Measurements from ENCODE around the gene IL17RD. TPM values are rescaled to one million over a fixed set of nuclear protein-coding genes. Genes with fewer than 3 reads are reported as not detected.

The IL17RD gene
- total RNA-seq, result 30.4 and 37.9 TPM in 2 replicates
- long read RNA-seq, full-length matches to known transcripts, result 11 of 25 reads
- long read RNA-seq, partial matches to known transcripts, result 6 of 25 reads
- long read RNA-seq, other reads (novel, unspliced or antisense), result 8 of 25 reads

DNA sequence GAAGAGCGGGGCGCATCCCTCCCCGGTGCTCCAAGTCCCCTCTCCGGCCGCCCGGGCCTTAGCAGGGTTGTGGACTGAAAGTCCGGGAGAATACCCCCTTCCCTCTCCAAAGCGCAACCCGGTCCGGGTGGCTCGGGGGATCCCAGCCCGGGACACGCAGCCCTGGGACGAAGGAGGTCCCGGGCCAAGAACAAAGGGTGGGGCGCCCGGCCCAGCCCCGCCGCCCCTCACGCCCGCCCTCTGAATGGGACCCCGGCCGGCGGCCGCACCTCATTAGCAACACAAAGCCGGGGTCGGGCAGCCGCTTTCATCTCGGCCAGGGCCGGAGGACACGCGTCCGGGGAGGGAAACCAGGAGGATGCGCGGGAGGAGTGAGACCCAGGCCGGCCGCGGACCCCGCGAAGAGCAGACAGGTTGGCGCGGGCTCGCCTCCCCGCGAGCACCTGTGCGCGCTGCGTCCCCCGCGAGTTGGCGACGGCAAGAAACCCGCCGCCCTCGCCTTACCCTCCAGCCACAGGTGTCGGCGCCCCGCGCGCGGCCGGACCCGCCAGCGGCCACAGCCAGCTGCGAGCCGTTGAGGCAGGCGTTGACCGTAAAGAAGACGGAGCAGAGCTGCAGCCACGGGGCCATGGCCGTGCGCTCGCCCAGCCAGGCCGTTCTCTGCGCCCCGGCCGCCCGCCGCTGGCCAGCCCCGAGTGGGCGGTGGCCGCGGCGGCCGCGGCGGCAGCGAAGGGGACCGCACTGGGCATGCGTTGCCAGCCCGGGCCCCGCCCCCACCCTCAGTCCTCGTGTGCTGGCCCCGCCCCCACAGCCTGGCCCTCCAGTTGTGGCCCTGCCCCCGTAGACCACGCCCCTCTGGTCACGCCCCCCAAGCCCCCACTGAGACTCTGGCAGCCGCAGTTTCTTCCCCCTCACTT, at the start of gene IL17RD:
Gene IL17RD, minus strand, starts transcription at position 697 of the 917 bp plus-strand sequence. Its CDS starts 67 bp downstream, at position 630.
- Mint-ChIP-seq H3K4me1 (ENCODE audit: low read depth) (peaks cover 17% of the 10 kb centered on the region), H3K9me3 (ENCODE audit: low read depth) (no peaks in the 10 kb centered on the region), H3K4me3 (ENCODE audit: low read depth) (peak within 1 kb of the TSS; percentile 85), H3K27ac (peak within 1 kb of the TSS; percentile 91), H3K27me3 (peaks cover 35% of the 10 kb centered on the region), H3K36me3 (ENCODE audit: insufficient read depth) (no peaks in the 10 kb centered on the region)
- no peak for TF ChIP-seq CTCF (IDR thresholded peaks at IDR 0.05; ENCODE audit: unreplicated experiment)
- peak; percentile 76 for DNase-seq (ENCODE audit: low spot score, unreplicated experiment)

GRCh38 chr3:57206423-57206822, 41.3 kb upstream of the IL17RD start:
- Mint-ChIP-seq H3K9me3 (ENCODE audit: low read depth) (no peaks in the 10 kb centered on the region), H3K27ac (no peak overlapping the region), H3K27me3 (no peaks in the 10 kb centered on the region), H3K4me1 (ENCODE audit: low read depth) (peaks cover 4% of the 10 kb centered on the region), H3K4me3 (ENCODE audit: low read depth) (no peak overlapping the region), H3K36me3 (ENCODE audit: insufficient read depth) (no peaks in the 10 kb centered on the region)
- DNase-seq (ENCODE audit: low spot score, unreplicated experiment), result no peak
- TF ChIP-seq CTCF (IDR thresholded peaks at IDR 0.05; ENCODE audit: unreplicated experiment), result no peak

GRCh38 chr3:57199895-57200297, 34.7 kb upstream of the IL17RD start, which contains the start of gene HESX1:
TSS of gene HESX1 (minus strand) at chr3:57199978. CDS start at chr3:57199918, 60 bp downstream.
- no peak for DNase-seq (ENCODE audit: low spot score, unreplicated experiment)
- Mint-ChIP-seq H3K27me3 (no peaks in the 10 kb centered on the region), H3K9me3 (ENCODE audit: low read depth) (no peaks in the 10 kb centered on the region), H3K36me3 (ENCODE audit: insufficient read depth) (no peaks in the 10 kb centered on the region), H3K4me3 (ENCODE audit: low read depth) (no peak within 1 kb of the TSS), H3K4me1 (ENCODE audit: low read depth) (no peaks in the 10 kb centered on the region), H3K27ac (no peak within 1 kb of the TSS)
- no peak for TF ChIP-seq CTCF (IDR thresholded peaks at IDR 0.05; ENCODE audit: unreplicated experiment)

- no peak for DNase-seq (ENCODE audit: low spot score, unreplicated experiment)
Observed at GRCh38 chr3:57194641-57195040, 29.5 kb upstream of the IL17RD start.

More at GRCh38 chr3:57194641-57195040, 29.5 kb upstream of the IL17RD start:
- no peaks in the 10 kb centered on the region for H3K9me3 Mint-ChIP-seq (ENCODE audit: low read depth)
- H3K4me1 Mint-ChIP-seq (ENCODE audit: low read depth), result peaks cover 6% of the 10 kb centered on the region
- no peak overlapping the region for H3K4me3 Mint-ChIP-seq (ENCODE audit: low read depth)
- no peaks in the 10 kb centered on the region for H3K36me3 Mint-ChIP-seq (ENCODE audit: insufficient read depth)
- H3K27ac Mint-ChIP-seq, result no peak overlapping the region
- no peak for TF ChIP-seq CTCF (IDR thresholded peaks at IDR 0.05; ENCODE audit: unreplicated experiment)
- no peaks in the 10 kb centered on the region for H3K27me3 Mint-ChIP-seq
